OCI-LY1 (cell line): ENCODE data around the gene ZNF487.

Experiments used
- EZH2 ChIP-seq: fragments of 200-600 bp; sonication (generic), shearing (Covaris generic); IDR thresholded peaks from 2 replicates; pipeline ENCODE4 v1.8.0; 2017; ENCODE audit warnings: borderline replicate concordance, mixed run types, mild to moderate bottlenecking, antibody characterized with exemption, low read length, moderate library complexity, mixed read lengths
- TF ChIP-seq, protein P1 (sequence below): fragments of 200-600 bp; sonication (generic), shearing (Covaris generic); IDR thresholded peaks from 2 replicates; pipeline ENCODE4 v1.5.1; 2017; ENCODE audit warnings: mild to moderate bottlenecking, antibody characterized with exemption, low read length, moderate library complexity, mixed read lengths

DNA sequence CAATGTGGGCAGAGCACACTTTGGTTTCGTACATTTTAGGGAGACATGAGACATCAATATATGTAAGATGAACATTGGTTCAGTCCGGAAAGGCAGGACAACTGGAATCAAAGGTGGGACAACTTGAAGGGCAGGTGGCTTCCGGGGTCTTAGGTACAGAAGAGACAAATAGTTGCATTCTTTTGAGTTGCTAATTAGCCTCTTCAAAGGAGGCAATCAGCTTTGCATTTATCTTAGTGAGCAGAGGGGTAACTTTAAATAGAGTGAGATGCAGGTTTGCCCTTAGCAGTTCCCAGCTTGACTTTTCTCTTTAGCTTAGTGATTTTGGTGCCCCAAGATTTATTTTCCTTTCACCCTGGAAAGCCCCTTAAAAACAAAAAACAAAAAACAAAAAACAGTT, 21.3 kb downstream of the ZNF487 start:
- TF ChIP-seq, protein P1, sequence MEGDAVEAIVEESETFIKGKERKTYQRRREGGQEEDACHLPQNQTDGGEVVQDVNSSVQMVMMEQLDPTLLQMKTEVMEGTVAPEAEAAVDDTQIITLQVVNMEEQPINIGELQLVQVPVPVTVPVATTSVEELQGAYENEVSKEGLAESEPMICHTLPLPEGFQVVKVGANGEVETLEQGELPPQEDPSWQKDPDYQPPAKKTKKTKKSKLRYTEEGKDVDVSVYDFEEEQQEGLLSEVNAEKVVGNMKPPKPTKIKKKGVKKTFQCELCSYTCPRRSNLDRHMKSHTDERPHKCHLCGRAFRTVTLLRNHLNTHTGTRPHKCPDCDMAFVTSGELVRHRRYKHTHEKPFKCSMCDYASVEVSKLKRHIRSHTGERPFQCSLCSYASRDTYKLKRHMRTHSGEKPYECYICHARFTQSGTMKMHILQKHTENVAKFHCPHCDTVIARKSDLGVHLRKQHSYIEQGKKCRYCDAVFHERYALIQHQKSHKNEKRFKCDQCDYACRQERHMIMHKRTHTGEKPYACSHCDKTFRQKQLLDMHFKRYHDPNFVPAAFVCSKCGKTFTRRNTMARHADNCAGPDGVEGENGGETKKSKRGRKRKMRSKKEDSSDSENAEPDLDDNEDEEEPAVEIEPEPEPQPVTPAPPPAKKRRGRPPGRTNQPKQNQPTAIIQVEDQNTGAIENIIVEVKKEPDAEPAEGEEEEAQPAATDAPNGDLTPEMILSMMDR = no peak
- no peak for TF ChIP-seq EZH2
